Left lung (tissue), 10 donors: ENCODE measurements around the gene LY6G5C. TPM values are rescaled to one million over a fixed set of nuclear protein-coding genes. Genes with fewer than 3 reads are reported as not detected.
"Not testable (repeated sequence)": the region's sequence is repeated elsewhere in the genome, so short reads cannot be mapped to it uniquely, and the experiment has no call there.

ENCODE experiments used
- ATAC-seq: fragments of 200-7000 bp; cut with Tn5 transposase; one replicate; pipeline ENCODE4 v1.9.1; 2020; ENCODE audit warnings: moderate library complexity
- DNase-seq, 4 donors: peaks; one replicate each; pipeline ENCODE4 v3.0.0-alpha.2; 2013 to 2020
- H3K27ac ChIP-seq, 2 donors: fragments of 200-600 bp; sonication (generic) in 1 of 2; one replicate each; pipeline versions ENCODE4 v1.5.0 to v1.8.0; 2020 to 2021
- H3K27me3 ChIP-seq, 2 donors: fragments of 200-600 bp; sonication (generic) in 1 of 2; one replicate each; pipeline versions ENCODE4 v1.5.0 to v1.8.0; 2020 to 2021
- H3K36me3 ChIP-seq, 2 donors: fragments of 200-600 bp; sonication (generic) in 1 of 2; one replicate each; pipeline versions ENCODE4 v1.5.0 to v1.8.0; 2020 to 2021
- H3K4me1 ChIP-seq, 2 donors: fragments of 200-600 bp; one replicate each; pipeline ENCODE4 v1.8.0; 2021
- H3K4me3 ChIP-seq, 2 donors: fragments of 200-600 bp; sonication (generic) in 1 of 2; one replicate each; pipeline versions ENCODE4 v1.5.0 to v1.8.0; 2020 to 2021; ENCODE audit warnings: mild to moderate bottlenecking in 1 of 2
- H3K9me3 ChIP-seq, 2 donors: fragments of 200-600 bp; sonication (generic) in 1 of 2; one replicate each; pipeline versions ENCODE4 v1.5.0 to v1.8.0; 2020 to 2021
- CTCF ChIP-seq, 2 donors: fragments of 200-600 bp; sonication (generic) in 1 of 2; IDR thresholded peaks; one replicate each; pipeline versions ENCODE4 v1.5.0 to v1.8.0; 2021; ENCODE audit warnings: antibody characterized with exemption in 2 of 2
- intact Hi-C, 2 donors: fragments of 100-400 bp; cut with DNase I; formaldehyde crosslinking; loops; one replicate each; pipeline versions ENCODE4 v1.11.2 to v1.14.2; 2022
- polyA plus RNA-seq, 6 donors: library from polyadenylated mRNA; unstranded; fragments of 120-200 nt; gene quantifications; one replicate each; pipeline ENCODE4 v1.2.1, GENCODE V29; 2013; ENCODE audit not compliant: insufficient read length in 6 of 6
- total RNA-seq, 2 donors: library from RNA; stranded (reverse); fragmentation: NEBNext Ultra II Directional; extraction: Animal tissue kit (Norgen Biotek cat#: 25700); gene quantifications; one replicate each; pipeline ENCODE4 v1.2.1, GENCODE V29; 2021
- donor health status: DM: no; HTN: yes; CAD: no.
- donor health status: DM: no; HTN: no; CAD: no.

Gene LY6G5C
- total and polyA plus RNA-seq, 8 donors, result 2.9 to 6.3 (median 3.7) TPM

DNA sequence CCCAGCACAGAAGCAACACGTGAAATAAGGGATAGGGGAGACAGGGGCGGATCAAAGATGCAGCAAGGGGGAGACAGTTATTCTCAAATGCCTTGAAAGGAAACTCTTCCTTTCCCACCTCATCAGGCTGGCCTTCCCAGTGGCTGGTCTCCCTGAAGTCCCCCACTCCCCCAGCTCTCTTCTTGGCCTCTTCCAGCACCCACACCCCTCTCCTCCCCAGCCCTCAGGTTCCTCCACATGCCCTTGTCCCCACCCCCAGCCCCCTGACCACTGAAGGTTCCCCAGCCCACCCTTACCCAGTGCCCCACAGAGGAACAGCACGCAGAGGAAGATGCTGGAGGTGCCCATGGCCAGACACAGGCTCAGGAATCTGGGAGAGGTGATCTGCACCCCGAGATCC is 32.6 kb upstream of the LY6G5C start:
- Histone ChIP-seq H3K36me3 (no peaks in the 10 kb centered on the region), H3K4me1 (peaks cover 0 to 12% of the 10 kb centered on the region in 2 donors), H3K9me3 (no peaks in the 10 kb centered on the region), H3K4me3 (no peak overlapping the region), H3K27ac (no peak overlapping the region), H3K27me3 (no peaks in the 10 kb centered on the region)
- DNase-seq, result no peak
- intact Hi-C loops, result no loop called here
- TF ChIP-seq CTCF (IDR thresholded peaks at IDR 0.05), result no peak
- ATAC-seq, result no peak

DNA sequence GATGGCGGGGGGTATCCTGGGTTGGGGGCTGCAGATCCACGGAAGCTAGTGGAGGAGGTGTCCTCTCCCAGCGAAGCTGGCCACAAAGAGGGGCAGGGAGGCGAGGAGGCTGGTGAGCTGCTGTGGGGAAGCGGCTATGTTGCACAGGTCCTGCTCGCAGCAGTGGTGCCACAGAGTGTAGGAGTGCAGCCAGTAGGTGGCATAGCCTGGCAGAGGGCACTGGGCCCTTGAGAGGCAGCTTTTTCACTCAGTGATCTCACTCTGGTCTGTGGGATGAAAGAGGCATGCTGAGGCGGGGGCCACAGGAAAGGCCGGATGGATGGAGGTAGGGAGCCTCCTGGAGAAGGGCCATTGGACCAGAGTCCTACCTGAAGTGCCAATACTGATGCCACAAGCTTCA is 31.4 kb upstream of the LY6G5C start:
- ATAC-seq (peak; percentile 68), DNase-seq (no peak)
- H3K27me3 ChIP-seq, result no peaks in the 10 kb centered on the region
- H3K4me3 ChIP-seq, result no peak overlapping the region
- no peaks in the 10 kb centered on the region for H3K36me3 ChIP-seq
- no peak overlapping the region for H3K27ac ChIP-seq
- H3K9me3 ChIP-seq, result no peaks in the 10 kb centered on the region
- peaks cover 0 to 12% of the 10 kb centered on the region in 2 donors for H3K4me1 ChIP-seq
- intact Hi-C loops, result no loop called here
- no peak for TF ChIP-seq CTCF (IDR thresholded peaks at IDR 0.05)

GRCh38 chr6:31711233-31711632 is 30.4 kb upstream of the LY6G5C start:
- no peak overlapping the region for H3K4me3 ChIP-seq
- H3K27ac ChIP-seq, result no peak overlapping the region
- peaks cover 0 to 12% of the 10 kb centered on the region in 2 donors for H3K4me1 ChIP-seq
- DNase-seq (peak in 1 of 4 donors; percentile 53), ATAC-seq (peak; percentile 64)
- H3K36me3 ChIP-seq, result no peaks in the 10 kb centered on the region
- H3K27me3 ChIP-seq, result no peaks in the 10 kb centered on the region
- no peak for TF ChIP-seq CTCF (IDR thresholded peaks at IDR 0.05)
- intact Hi-C loops, result no loop called here
- no peaks in the 10 kb centered on the region for H3K9me3 ChIP-seq

GRCh38 chr6:31710523-31711219 is 29.8 kb upstream of the LY6G5C start:
- Histone ChIP-seq H3K4me3 (no peak overlapping the region), H3K36me3 (no peaks in the 10 kb centered on the region), H3K4me1 (peaks cover 0 to 12% of the 10 kb centered on the region in 2 donors), H3K27me3 (no peaks in the 10 kb centered on the region), H3K27ac (no peak overlapping the region), H3K9me3 (no peaks in the 10 kb centered on the region)
- DNase-seq, result no peak
- TF ChIP-seq CTCF (IDR thresholded peaks at IDR 0.05), result no peak
- intact Hi-C loops, result no loop called here
- ATAC-seq, result no peak

DNA sequence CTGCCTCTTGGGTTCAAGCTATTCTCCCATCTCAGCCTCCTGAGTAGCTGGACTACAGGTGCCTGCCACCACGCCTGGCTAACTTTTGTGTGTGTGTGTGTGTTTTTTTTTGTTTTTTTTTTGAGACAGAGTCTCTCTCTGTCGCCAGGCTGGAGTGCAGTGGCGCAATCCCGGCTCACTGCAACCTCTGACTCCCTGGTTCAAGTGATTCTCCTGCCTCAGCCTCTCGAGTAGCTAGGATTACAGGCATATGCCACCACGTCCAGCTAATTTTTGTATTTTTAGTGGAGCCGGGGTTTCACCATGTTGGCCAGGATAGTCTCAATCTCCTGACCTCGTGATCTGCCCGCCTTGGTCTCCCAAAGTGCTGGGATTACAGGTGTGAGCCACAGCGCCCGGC is 28.3 kb upstream of the LY6G5C start:
- H3K27me3 ChIP-seq, H3K9me3 ChIP-seq, ATAC-seq, H3K36me3 ChIP-seq, H3K27ac ChIP-seq, DNase-seq, H3K4me3 ChIP-seq, intact Hi-C loops: not testable (repeated sequence)
- peaks cover 0 to 12% of the 10 kb centered on the region in 2 donors for H3K4me1 ChIP-seq

GRCh38 chr6:31708224-31708623 is 27.4 kb upstream of the LY6G5C start:
- Histone ChIP-seq H3K4me1 (peaks cover 0 to 19% of the 10 kb centered on the region in 2 donors), H3K27me3 (no peaks in the 10 kb centered on the region), H3K36me3 (no peaks in the 10 kb centered on the region), H3K27ac (no peak overlapping the region), H3K9me3 (no peaks in the 10 kb centered on the region), H3K4me3 (no peak overlapping the region)
- TF ChIP-seq CTCF (IDR thresholded peaks at IDR 0.05), result no peak
- no peak for DNase-seq
- intact Hi-C loops, result no loop called here
- no peak for ATAC-seq
